GM23338 (cell line): Measurements from ENCODE around the gene FARP1. TPM values are rescaled to one million over a fixed set of nuclear protein-coding genes. Genes with fewer than 3 reads are reported as not detected.
A peak's percentile ranks its signal among the peaks of the same experiment; 100 is the strongest.

ENCODE experiments used
- ATAC-seq: fragments of 200-7000 bp; cut with Tn5 transposase; 3 replicates; pipeline ENCODE4 v1.9.1; 2020
- DNase-seq: peaks from one replicate; pipeline ENCODE4 v3.0.0-alpha.2; 2015; ENCODE audit warnings: low spot score
- H2AFZ ChIP-seq: fragments of 200-600 bp; sonication (generic); 2 replicates; pipeline ENCODE4 v1.8.0; 2016; ENCODE audit warnings: antibody characterized with exemption, mild to moderate bottlenecking, moderate library complexity
- H3F3A ChIP-seq: fragments of 200-600 bp; sonication (generic); replicated peaks from 2 replicates; pipeline ENCODE4 v1.8.0; 2017; ENCODE audit warnings: antibody characterized with exemption, mixed run types, low read depth
- H3K27ac ChIP-seq: fragments of 200-600 bp; sonication (generic); 2 replicates; pipeline ENCODE4 v1.6.1; 2016; ENCODE audit warnings: low read depth
- H3K27me3 ChIP-seq: fragments of 200-600 bp; sonication (generic); 2 replicates; pipeline ENCODE4 v1.8.0; 2016; ENCODE audit warnings: mild to moderate bottlenecking, mixed run types, moderate library complexity; ENCODE audit not compliant: insufficient read depth
- H3K36me3 ChIP-seq: fragments of 200-600 bp; sonication (generic); 2 replicates; pipeline ENCODE4 v1.8.0; 2016; ENCODE audit warnings: mild to moderate bottlenecking; ENCODE audit not compliant: insufficient read depth
- H3K4me1 ChIP-seq: fragments of 200-600 bp; sonication (generic); 2 replicates; pipeline ENCODE4 v1.8.0; 2016; ENCODE audit warnings: mild to moderate bottlenecking, moderate library complexity; ENCODE audit not compliant: insufficient read depth
- H3K4me2 ChIP-seq: fragments of 200-600 bp; sonication (generic); 2 replicates; pipeline ENCODE4 v1.7.1; 2017; ENCODE audit warnings: mixed run types
- H3K4me3 ChIP-seq: fragments of 200-600 bp; sonication (generic); 2 replicates; pipeline ENCODE4 v1.6.1; 2016; ENCODE audit warnings: mixed run types
- H3K79me2 ChIP-seq: fragments of 200-600 bp; sonication (generic); replicated peaks from 2 replicates; pipeline ENCODE4 v1.8.0; 2017; ENCODE audit warnings: mild to moderate bottlenecking; ENCODE audit not compliant: insufficient read depth
- H3K9me2 ChIP-seq: fragments of 200-600 bp; sonication (generic); 2 replicates; pipeline ENCODE4 v1.8.0; 2017; ENCODE audit not compliant: insufficient read depth
- H4K20me1 ChIP-seq: fragments of 200-600 bp; sonication (generic); replicated peaks from 2 replicates; pipeline ENCODE4 v1.8.0; 2017; ENCODE audit warnings: mild to moderate bottlenecking; ENCODE audit not compliant: insufficient read depth
- H3K27ac Mint-ChIP-seq: 2 replicates; pipeline ENCODE4 v1.8.0; 2020; ENCODE audit warnings: inconsistent platforms, mild to moderate bottlenecking, moderate library complexity, mixed read lengths
- H3K27me3 Mint-ChIP-seq: 3 replicates; pipeline ENCODE4 v1.8.0; 2022; ENCODE audit warnings: low read depth, mild to moderate bottlenecking, moderate library complexity, mixed read lengths, inconsistent platforms; ENCODE audit not compliant: insufficient read depth, poor library complexity
- H3K36me3 Mint-ChIP-seq: 3 replicates; pipeline ENCODE4 v1.8.0; 2021; ENCODE audit warnings: low read depth, mild to moderate bottlenecking, inconsistent platforms, moderate library complexity, mixed read lengths
- H3K4me1 Mint-ChIP-seq: 3 replicates; pipeline ENCODE4 v1.8.0; 2020; ENCODE audit warnings: mild to moderate bottlenecking, inconsistent platforms, mixed read lengths
- H3K4me3 Mint-ChIP-seq: 3 replicates; pipeline ENCODE4 v1.8.0; 2021; ENCODE audit warnings: moderate library complexity, mild to moderate bottlenecking, inconsistent platforms, mixed read lengths
- H3K9me3 Mint-ChIP-seq: 3 replicates; pipeline ENCODE4 v1.8.0; 2020; ENCODE audit warnings: moderate library complexity, mild to moderate bottlenecking, inconsistent platforms, mixed read lengths
- CREB1 ChIP-seq: fragments of 250-450 bp; sonication (Bioruptor Pico); IDR thresholded peaks from 2 replicates; pipeline ENCODE4 v1.5.0; 2020; ENCODE audit warnings: low read depth, mild to moderate bottlenecking, moderate library complexity
- CTCF ChIP-seq, 2 experiments: fragments of 200-600 bp in 1 of 2; sonication (generic) in 1 of 2; conservative IDR thresholded peaks; 2 replicates each; pipeline versions ENCODE4 v1.5.1 to v1.6.1; 2016 to 2017; ENCODE audit warnings: antibody characterized with exemption in 2 of 2, low read depth in 2 of 2, mild to moderate bottlenecking in 2 of 2, moderate library complexity in 1 of 2
- ETS1 ChIP-seq: IDR thresholded peaks from 2 replicates; pipeline ENCODE4 v1.6.1; 2016; ENCODE audit warnings: antibody characterized with exemption
- EZH2 ChIP-seq: fragments of 200-600 bp; sonication (generic); IDR thresholded peaks from one replicate; pipeline ENCODE4 v1.8.0; 2017; ENCODE audit warnings: antibody characterized with exemption, mild to moderate bottlenecking, low read depth; ENCODE audit not compliant: unreplicated experiment
- EZH2phosphoT487 ChIP-seq: fragments of 200-600 bp; sonication (generic); IDR thresholded peaks from one replicate; pipeline ENCODE4 v1.8.1; 2018; ENCODE audit warnings: antibody characterized with exemption; ENCODE audit not compliant: unreplicated experiment
- NANOG ChIP-seq: IDR thresholded peaks from 2 replicates; pipeline ENCODE4 v1.6.1; 2016; ENCODE audit warnings: antibody characterized with exemption, borderline replicate concordance
- POLR2AphosphoS5 ChIP-seq: IDR thresholded peaks from 2 replicates; pipeline ENCODE4 v1.6.1; 2016; ENCODE audit warnings: antibody characterized with exemption, low read depth
- STAT1 ChIP-seq: IDR thresholded peaks from one replicate; pipeline ENCODE4 v1.6.1; 2016; ENCODE audit warnings: antibody characterized with exemption; ENCODE audit not compliant: unreplicated experiment
- ZNF114 ChIP-seq: fragments of 250-450 bp; sonication (Bioruptor Pico); IDR thresholded peaks from 2 replicates; pipeline ENCODE4 v1.5.0; 2020; ENCODE audit warnings: mild to moderate bottlenecking, moderate library complexity
- ZNF331 ChIP-seq: fragments of 250-450 bp; sonication (Bioruptor Pico); IDR thresholded peaks from 2 replicates; pipeline ENCODE4 v1.5.0; 2020; ENCODE audit warnings: low read depth, mild to moderate bottlenecking, moderate library complexity
- ZNF462 ChIP-seq: fragments of 250-450 bp; sonication (Bioruptor Pico); IDR thresholded peaks from 2 replicates; pipeline ENCODE4 v1.5.0; 2020; ENCODE audit warnings: mild to moderate bottlenecking, moderate library complexity
- polyA plus RNA-seq: library from polyadenylated mRNA; unstranded; fragments of >200 nt; fragmentation: Nextera tagmentation; extraction: Ambion mirVana; gene quantifications from 2 replicates; pipeline ENCODE4 v1.2.1, GENCODE V29; 2016
- total RNA-seq: library from RNA; depleted of rRNA; stranded (reverse); fragments of >200 nt; shearing (Covaris generic); gene quantifications from 2 replicates; pipeline ENCODE4 v1.2.3, GENCODE V29; 2014
- TF ChIP-seq, protein P1 (sequence below): IDR thresholded peaks from one replicate; pipeline ENCODE4 v1.6.1; 2018; ENCODE audit warnings: antibody characterized with exemption; ENCODE audit not compliant: unreplicated experiment

FARP1 gene
- total and polyA plus RNA-seq, 2 experiments from 2014 or later, result 53.6 to 82.5 TPM

DNA sequence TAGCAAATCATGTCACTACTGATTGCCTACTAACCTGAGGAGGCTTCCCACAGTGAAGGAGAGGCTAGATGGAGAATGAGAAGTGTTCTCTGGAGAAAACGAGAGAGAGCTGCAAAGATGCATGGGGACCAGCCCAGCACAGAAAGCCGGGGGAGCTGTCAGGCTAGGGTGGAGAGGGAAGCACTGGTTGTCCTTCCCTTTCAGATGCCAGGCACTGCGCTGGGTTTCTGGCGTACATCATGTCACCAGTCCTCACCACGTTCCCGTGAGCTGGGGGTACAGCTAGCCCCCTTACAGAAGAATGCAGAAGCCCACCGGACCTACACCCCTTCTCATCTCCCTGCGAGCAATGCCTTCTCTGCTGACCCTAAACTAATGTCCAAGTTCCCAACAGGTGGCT lies 348.0 kb downstream of the FARP1 start (continued):
- TF ChIP-seq ZNF462 (no peak), NANOG (no peak), POLR2AphosphoS5 (no peak), EZH2 (no peak)

GRCh38 chr13:98492335-98493041 lies 349.6 kb downstream of the FARP1 start:
- H3K9me2 ChIP-seq, result no peaks in the 10 kb centered on the region
- H3K4me1 ChIP-seq, result peaks cover 79% of the 10 kb centered on the region
- H3K27me3 ChIP-seq, result no peaks in the 10 kb centered on the region
- peak overlapping the region; percentile 83 for H3K27ac Mint-ChIP-seq
- peak overlapping the region; percentile 48; the same call in 2 of the 3 replicates for H3K4me3 Mint-ChIP-seq
- peak; percentile 77 for ATAC-seq
- no peak for TF ChIP-seq ETS1
- no peak for TF ChIP-seq EZH2
- no peak for TF ChIP-seq STAT1
- TF ChIP-seq CTCF (conservative IDR thresholded peaks at IDR 0.05; ENCODE audit: low read depth in 2 of 2), result no peak
- TF ChIP-seq, protein P1, sequence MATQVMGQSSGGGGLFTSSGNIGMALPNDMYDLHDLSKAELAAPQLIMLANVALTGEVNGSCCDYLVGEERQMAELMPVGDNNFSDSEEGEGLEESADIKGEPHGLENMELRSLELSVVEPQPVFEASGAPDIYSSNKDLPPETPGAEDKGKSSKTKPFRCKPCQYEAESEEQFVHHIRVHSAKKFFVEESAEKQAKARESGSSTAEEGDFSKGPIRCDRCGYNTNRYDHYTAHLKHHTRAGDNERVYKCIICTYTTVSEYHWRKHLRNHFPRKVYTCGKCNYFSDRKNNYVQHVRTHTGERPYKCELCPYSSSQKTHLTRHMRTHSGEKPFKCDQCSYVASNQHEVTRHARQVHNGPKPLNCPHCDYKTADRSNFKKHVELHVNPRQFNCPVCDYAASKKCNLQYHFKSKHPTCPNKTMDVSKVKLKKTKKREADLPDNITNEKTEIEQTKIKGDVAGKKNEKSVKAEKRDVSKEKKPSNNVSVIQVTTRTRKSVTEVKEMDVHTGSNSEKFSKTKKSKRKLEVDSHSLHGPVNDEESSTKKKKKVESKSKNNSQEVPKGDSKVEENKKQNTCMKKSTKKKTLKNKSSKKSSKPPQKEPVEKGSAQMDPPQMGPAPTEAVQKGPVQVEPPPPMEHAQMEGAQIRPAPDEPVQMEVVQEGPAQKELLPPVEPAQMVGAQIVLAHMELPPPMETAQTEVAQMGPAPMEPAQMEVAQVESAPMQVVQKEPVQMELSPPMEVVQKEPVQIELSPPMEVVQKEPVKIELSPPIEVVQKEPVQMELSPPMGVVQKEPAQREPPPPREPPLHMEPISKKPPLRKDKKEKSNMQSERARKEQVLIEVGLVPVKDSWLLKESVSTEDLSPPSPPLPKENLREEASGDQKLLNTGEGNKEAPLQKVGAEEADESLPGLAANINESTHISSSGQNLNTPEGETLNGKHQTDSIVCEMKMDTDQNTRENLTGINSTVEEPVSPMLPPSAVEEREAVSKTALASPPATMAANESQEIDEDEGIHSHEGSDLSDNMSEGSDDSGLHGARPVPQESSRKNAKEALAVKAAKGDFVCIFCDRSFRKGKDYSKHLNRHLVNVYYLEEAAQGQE, result no peak
- no peak for TF ChIP-seq EZH2phosphoT487
- TF ChIP-seq ZNF114 (CRISPR knock-in tag), result no peak
- TF ChIP-seq ZNF331 (CRISPR knock-in tag), result no peak
- no peak for TF ChIP-seq CREB1
- TF ChIP-seq POLR2AphosphoS5, result no peak
- TF ChIP-seq NANOG, result no peak
- H3K36me3 Mint-ChIP-seq, result peaks cover 4% of the 10 kb centered on the region; the same call in 2 of the 3 replicates
- H3K79me2 ChIP-seq, result peaks cover 96% of the 10 kb centered on the region
- no peaks in the 10 kb centered on the region for H3K9me3 Mint-ChIP-seq
- peak; percentile 68 for DNase-seq
- peak overlapping the region; percentile 80 for H3K27ac ChIP-seq
- no peak overlapping the region for H2AFZ ChIP-seq
- H3F3A ChIP-seq, result no peaks in the 10 kb centered on the region
- peaks cover 65% of the 10 kb centered on the region for H4K20me1 ChIP-seq
- no peaks in the 10 kb centered on the region for H3K36me3 ChIP-seq
- H3K4me3 ChIP-seq, result peak overlapping the region; percentile 28; the same call in 1 of the 2 replicates
- peaks cover 4% of the 10 kb centered on the region for H3K27me3 Mint-ChIP-seq
- peaks cover 84% of the 10 kb centered on the region for H3K4me1 Mint-ChIP-seq
- peak overlapping the region; percentile 67 for H3K4me2 ChIP-seq
